Tibial nerve (tissue), 4 donors: Measurements from ENCODE around the gene TMCO5A.

ENCODE experiments used
- EP300 ChIP-seq, 2 donors: sonication (generic); formaldehyde crosslinking; IDR thresholded peaks; one replicate each; pipeline ENCODE4 v1.6.1; 2017; ENCODE audit warnings: antibody characterized with exemption in 2 of 2, mild to moderate bottlenecking in 1 of 2
- TF ChIP-seq, protein P1 (sequence below), 5 experiments: fragments of 200-600 bp in 3 of 5; fragments of 450-650 bp in 2 of 5; sonication (generic) in 3 of 5; IDR thresholded peaks; one replicate each; pipeline ENCODE4 v1.5.1; 2016 to 2019; ENCODE audit warnings: antibody characterized with exemption in 5 of 5, mild to moderate bottlenecking in 3 of 5, moderate library complexity in 2 of 5

GRCh38 chr15:37931321-37931720 is 3.1 kb upstream of the TMCO5A start:
- no peak for TF ChIP-seq EP300 (IDR thresholded peaks at IDR 0.05)
- TF ChIP-seq, protein P1, sequence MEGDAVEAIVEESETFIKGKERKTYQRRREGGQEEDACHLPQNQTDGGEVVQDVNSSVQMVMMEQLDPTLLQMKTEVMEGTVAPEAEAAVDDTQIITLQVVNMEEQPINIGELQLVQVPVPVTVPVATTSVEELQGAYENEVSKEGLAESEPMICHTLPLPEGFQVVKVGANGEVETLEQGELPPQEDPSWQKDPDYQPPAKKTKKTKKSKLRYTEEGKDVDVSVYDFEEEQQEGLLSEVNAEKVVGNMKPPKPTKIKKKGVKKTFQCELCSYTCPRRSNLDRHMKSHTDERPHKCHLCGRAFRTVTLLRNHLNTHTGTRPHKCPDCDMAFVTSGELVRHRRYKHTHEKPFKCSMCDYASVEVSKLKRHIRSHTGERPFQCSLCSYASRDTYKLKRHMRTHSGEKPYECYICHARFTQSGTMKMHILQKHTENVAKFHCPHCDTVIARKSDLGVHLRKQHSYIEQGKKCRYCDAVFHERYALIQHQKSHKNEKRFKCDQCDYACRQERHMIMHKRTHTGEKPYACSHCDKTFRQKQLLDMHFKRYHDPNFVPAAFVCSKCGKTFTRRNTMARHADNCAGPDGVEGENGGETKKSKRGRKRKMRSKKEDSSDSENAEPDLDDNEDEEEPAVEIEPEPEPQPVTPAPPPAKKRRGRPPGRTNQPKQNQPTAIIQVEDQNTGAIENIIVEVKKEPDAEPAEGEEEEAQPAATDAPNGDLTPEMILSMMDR (IDR thresholded peaks at IDR 0.05) = no peak
